Activated CD8-positive, alpha-beta memory T cell treated with anti-CD3 and anti-CD28 coated beads, Interleukin-2, amount 50 U/mL, for 1 hour (primary cell): Measurements from ENCODE around the gene EMC9.

Source experiments
- DNase-seq: peaks from one replicate; pipeline ENCODE4 v3.0.0-alpha.2; 2020; ENCODE audit errors: extremely low read depth

EMC9 gene

DNA sequence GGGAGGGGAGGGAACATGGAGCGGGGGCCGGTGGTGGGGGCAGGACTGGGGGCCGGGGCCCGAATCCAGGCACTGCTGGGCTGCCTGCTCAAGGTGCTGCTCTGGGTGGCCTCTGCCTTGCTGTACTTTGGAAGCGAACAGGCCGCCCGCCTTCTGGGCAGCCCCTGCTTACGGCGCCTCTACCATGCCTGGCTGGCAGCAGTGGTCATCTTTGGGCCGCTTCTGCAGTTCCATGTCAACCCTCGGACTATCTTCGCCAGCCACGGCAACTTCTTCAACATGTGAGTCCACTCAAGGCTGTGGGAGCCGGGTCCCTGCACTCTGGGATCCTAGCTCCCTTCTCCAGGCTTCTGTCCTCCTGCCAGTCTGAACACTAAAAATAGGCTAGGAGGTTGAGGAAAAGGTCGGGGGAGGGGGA lies 9.8 kb downstream of the EMC9 start:
- no peak for DNase-seq

- DNase-seq, result no peak
Observed at GRCh38 chr14:24130717-24131548, 10.5 kb downstream of the EMC9 start.

- DNase-seq, result no peak
Observed at GRCh38 chr14:24130380-24130716, 11.0 kb downstream of the EMC9 start, which contains the start of gene FITM1. Gene FITM1, plus strand, starts transcription at chr14:24130659. Its CDS starts 905 bp downstream, at chr14:24131564.

DNA sequence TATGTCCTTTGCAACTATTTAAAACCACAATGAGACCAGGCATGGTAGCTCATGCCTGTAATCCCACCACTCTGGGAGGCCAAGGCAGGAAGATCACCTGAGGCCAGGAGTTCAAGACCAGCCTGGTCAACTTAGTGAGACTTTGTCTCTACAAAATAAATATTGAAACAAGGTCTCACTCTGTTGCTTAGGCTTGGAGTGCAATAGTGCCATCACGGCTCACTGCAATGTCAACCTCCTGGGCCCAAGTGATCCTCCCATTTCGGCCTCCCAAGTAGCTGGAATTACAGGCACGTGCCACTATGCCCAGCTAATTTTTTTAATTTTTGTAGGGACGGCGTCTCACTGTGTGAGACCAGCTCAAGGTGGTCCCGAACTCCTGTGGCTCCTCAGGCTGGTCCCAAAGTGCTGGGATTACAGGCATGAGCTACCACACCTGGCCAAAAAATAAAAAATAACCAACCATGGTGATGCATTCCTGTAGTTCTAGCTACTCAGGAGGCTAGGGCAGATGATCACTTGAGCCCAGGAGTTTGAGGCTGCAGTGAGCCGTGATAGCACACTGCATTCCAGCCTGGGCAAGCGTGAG lies 11.9 kb downstream of the EMC9 start:
- no peak for DNase-seq

DNA sequence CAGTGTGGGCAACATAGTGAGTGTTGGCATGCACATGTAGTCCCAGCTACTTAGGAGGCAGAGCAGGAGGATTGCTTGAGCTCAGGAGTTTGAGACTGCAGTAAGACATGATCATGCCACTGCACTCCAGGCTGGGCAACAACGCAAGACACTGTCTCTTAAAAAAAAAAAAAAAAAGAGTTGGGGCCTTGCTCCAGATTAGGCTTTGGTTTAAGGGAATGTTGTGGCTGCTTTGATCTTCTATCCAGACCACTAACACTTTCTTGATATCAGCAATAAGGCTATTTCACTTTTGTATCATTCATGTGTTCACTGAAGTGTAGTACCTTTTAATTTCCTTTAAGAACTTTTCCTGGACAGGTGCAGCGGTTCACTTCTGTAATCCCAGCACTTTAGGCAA lies 13.7 kb downstream of the EMC9 start:
- DNase-seq, result no peak

DNA sequence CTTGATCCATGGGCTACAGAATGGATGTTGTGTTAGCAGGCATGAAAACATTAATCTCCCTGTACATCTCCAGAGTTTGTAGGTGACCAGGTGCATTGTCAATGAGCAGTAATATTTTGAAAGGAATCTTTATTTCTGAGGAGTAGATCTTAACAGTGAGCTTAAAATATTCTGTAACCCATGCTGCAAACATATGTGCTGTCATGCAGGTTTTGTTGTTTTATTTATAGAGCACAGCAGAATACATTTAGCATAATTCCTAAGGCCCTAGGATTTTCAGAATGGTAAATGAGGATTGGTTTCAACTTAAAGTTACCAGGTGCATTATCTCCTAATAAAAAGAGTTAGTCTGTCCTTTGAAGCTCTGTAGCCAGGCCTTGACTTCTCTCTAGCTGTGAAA lies 14.5 kb downstream of the EMC9 start:
- DNase-seq, result no peak

GRCh38 chr14:24123424-24124417 lies 17.7 kb downstream of the EMC9 start:
- DNase-seq, result no peak

- no peak for DNase-seq
Observed at GRCh38 chr14:24122898-24123297, 18.5 kb downstream of the EMC9 start.

GRCh38 chr14:24122416-24122815 lies 19.0 kb downstream of the EMC9 start:
- no peak for DNase-seq

DNA sequence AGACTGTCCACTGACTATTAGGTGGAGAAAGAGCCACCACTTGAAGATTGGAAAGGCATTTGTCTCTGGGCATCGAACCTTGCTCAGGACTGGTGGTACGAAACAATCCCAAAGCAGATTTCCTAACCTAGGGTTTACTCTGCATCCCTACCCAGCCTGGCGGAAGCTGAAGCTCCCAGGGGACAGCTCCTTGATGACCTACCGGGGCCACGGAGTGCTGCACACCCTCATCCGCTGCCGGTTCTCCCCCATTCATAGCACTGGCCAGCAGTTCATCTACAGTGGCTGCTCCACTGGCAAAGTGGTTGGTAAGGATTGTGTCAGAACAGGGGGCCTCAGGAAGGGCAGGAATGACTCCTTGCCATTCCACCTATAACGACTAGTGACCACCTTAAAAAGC lies 20.2 kb downstream of the EMC9 start:
- DNase-seq, result no peak

DNA sequence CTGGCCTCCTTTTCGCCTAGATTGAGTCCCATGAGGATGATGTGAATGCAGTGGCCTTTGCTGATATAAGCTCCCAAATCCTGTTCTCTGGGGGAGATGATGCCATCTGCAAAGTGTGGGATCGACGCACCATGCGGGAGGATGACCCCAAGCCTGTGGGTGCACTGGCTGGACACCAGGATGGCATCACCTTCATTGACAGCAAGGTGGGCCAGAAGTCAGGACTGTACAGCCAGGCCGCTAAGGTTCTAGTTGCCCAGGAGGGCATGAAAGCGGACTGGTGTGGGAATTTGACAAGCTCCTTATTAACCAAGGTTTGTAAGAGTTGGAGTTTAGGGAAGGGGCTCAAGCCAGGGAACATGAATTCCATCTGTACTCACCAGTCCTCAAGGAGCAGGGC lies 21.7 kb downstream of the EMC9 start:
- no peak for DNase-seq

DNA sequence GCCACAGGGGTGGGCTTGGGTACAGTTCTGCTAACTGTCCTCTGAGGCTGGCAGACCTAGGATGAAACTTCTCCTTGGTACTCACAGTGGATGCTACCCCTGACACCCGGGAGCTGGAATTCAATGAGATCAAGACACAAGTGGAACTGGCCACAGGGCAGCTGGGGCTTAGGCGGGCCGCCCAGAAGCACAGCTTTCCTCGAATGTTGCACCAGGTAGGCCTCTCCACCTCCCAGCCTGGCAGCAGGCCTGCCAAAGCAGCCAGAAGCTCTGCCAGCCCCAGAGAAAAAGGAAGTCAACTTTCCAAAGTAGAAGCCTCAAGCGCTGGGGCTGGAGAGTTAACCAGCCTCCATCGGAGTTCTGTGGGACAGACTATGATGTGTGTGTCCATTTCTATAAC lies 24.2 kb downstream of the EMC9 start:
- DNase-seq, result no peak

- no peak for DNase-seq
Observed at GRCh38 chr14:24116128-24116814, 25.1 kb downstream of the EMC9 start.

GRCh38 chr14:24115422-24116127 lies 25.8 kb downstream of the EMC9 start:
- no peak for DNase-seq

GRCh38 chr14:24114532-24115421 lies 26.6 kb downstream of the EMC9 start, which contains the start of the genes DCAF11 and NRL:
Gene DCAF11, plus strand, starts transcription at chr14:24114777. Its CDS starts 818 bp downstream, at chr14:24115595.
Gene NRL, minus strand, starts transcription at chr14:24114949. Its CDS starts 32,101 bp downstream, at chr14:24082848.
- DNase-seq, result peak; percentile 99

DNA sequence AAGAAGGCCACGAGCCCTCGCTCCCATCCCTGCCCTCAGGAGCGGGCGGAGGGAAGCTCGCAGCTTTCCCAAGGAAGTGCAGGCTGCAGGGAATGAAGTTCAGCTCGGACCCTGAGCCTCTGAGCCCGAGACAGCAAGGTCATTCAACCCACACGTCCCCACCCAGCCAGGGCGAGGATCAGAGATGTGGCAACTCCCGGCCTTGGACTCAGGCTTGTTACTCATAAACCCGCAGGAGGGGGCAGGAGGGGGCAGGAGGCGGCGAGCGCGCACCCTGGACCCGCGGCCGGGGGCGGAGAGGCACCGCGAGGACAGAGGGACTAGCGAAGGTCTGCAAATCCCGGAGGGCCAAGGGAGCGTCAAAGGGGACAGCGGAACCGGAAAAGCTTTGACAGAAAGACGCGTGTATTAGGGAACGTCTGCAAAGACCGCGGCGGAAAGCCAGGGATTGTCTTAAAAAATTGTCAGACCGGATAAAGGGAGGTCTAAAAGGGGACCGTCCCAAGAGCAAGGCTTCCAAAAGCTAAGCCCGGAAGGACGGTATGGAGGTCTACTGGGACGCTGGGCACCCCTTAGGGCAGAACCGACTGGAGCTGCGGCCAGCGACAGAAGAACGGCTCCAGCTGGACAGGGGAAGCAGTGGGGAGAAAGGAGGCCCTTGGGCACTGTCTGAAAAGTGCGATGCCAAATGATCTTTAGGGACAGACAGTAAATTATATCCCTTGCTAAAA lies 27.4 kb downstream of the EMC9 start:
- peak; percentile 53 for DNase-seq

DNA sequence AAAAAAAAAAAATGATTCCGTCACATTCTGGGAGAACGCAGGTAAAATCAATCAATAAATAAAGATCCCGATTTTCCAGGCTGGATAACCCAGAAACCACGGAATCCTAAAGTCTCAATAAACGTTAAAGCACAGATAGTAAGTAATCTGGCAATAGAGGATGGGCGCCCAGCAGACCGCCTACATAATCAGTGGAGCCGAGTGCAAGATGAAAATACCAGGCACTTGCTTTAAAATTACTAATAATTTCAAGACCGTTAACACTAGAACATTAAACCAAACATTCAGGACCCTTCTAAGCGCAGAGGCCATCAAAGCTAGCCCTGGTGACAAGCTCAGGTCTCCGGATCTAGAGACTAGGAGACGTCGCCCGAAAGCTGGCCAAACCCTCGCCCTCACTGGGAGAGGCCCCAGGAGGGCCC lies 28.0 kb downstream of the EMC9 start:
- no peak for DNase-seq

GRCh38 chr14:24110523-24110922 lies 30.9 kb downstream of the EMC9 start:
- DNase-seq, result no peak

DNA sequence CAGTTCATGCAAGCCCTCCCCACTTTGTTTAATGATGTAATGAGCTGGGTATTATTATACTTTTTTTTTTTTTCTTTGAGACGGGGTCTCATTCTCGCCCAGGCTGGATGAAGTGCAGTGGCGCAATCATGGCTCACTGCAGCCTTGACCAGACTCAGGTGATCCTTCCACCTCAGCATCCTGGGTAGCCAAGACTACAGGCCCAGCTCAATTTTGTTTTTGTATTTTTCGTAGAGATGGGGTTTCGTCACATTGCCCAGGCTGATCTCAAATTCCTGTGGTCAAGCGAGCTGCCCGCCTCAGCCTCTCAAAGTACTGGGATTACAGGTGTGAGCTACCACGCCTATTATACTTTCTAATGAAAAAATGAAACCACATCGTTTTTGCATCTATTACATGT lies 31.3 kb downstream of the EMC9 start:
- no peak for DNase-seq
